NB4 (cell line): ENCODE data around the gene UPF3A.

Source experiments
- DNase-seq: peaks from one replicate; pipeline ENCODE4 v3.0.0; 2010; ENCODE audit warnings: low read depth
- H3K4me3 ChIP-seq: one replicate; pipeline ENCODE4 v1.5.1; 2011; ENCODE audit warnings: mild to moderate bottlenecking, low read depth, low read length, moderate library complexity
- CTCF ChIP-seq: IDR thresholded peaks from one replicate; pipeline ENCODE4 v1.5.1; 2012; ENCODE audit warnings: low read depth, low read length
- MAX ChIP-seq: IDR thresholded peaks from 2 replicates; pipeline ENCODE4 v1.6.1; 2011; ENCODE audit warnings: low read depth, low read length
- MYC ChIP-seq: IDR thresholded peaks from 2 replicates; pipeline ENCODE4 v1.6.1; 2011; ENCODE audit warnings: low read depth, low read length
- POLR2A ChIP-seq: IDR thresholded peaks from 2 replicates; pipeline ENCODE4 v1.6.1; 2011; ENCODE audit warnings: mild to moderate bottlenecking; ENCODE audit not compliant: insufficient read length; ENCODE audit errors: extremely low read depth

UPF3A gene

GRCh38 chr13:114299604-114300305 is 18.4 kb downstream of the UPF3A start:
- no peak for DNase-seq
- no peak overlapping the region for H3K4me3 ChIP-seq
- TF ChIP-seq MYC, result no peak
- no peak for TF ChIP-seq POLR2A
- TF ChIP-seq MAX, result no peak
- no peak for TF ChIP-seq CTCF

DNA sequence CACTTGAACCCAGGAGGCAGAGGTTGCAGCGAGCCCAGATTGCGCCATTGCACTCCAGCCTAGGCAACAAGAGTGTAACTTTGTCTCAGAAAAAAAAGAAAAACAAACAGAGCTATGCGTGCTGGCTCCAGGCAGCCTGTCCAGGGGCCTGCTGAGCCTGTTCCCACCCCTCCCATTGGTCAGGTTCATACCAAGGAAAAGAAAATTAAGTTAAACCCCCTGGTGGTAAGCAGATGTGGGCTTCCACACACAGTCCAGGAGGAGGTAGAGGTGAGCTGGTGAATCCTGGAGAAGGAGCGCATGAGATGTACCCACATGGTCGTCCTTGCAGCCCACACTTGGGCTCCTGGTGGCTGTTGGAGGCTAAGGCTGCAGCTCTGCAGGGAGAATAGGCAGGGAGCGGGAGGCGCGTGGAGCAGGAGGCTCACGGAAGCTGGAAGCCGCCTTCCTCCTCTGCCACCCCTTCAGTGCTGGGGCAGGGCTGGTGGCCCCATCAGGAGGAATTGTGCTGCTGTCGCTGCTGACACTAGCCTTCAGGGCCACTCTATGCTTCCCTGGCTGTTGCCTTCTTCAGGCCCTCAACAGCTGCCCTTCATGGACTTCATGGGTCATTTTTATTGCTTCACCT is 22.4 kb downstream of the UPF3A start:
- TF ChIP-seq CTCF (no peak), MAX (no peak), MYC (no peak), POLR2A (no peak)
- no peak for DNase-seq
- no peak overlapping the region for H3K4me3 ChIP-seq

GRCh38 chr13:114304346-114305034 is 23.1 kb downstream of the UPF3A start:
- DNase-seq, result no peak
- TF ChIP-seq CTCF, result no peak
- no peak for TF ChIP-seq MAX
- no peak for TF ChIP-seq POLR2A
- no peak for TF ChIP-seq MYC
- no peak overlapping the region for H3K4me3 ChIP-seq

GRCh38 chr13:114309086-114309485 is 27.7 kb downstream of the UPF3A start:
- TF ChIP-seq MYC (no peak), MAX (no peak), POLR2A (no peak), CTCF (no peak)
- no peak for DNase-seq
- no peak overlapping the region for H3K4me3 ChIP-seq

DNA sequence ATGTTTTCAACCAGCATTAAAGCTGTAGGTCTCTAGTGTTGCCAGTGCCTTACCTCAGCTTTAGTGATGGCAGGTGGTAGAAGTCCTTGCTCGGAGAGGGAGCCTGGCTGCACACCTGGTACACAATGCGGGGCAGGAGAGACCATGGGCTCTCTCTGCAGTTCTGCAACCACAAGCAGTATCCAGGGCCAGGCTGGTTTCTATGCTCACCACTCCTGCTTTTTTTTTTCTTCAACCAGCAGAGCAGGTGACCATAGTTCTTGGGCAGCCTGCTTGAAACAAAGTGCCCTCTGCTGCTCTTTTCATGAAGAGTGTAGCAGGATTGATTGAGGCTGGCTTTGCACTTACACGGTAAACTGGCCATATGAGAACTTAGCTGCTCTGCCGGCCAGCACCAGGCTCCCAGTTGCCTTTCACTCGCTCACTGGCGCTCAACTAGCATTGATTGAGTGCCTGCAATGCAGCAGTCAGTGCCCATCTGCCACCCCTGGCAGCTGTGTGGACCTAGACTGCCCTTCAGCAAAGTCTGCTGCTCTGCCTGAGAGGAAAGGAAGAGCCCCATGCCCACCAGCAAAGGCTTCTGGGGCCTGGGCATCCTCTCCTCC is 28.5 kb downstream of the UPF3A start:
- DNase-seq, result no peak

More for the DNA sequence above, 28.5 kb downstream of the UPF3A start:
- H3K4me3 ChIP-seq, result no peak overlapping the region
- TF ChIP-seq CTCF (no peak), POLR2A (no peak), MYC (no peak), MAX (no peak)
